ENCODE data around the gene CHORDC1. TPM values are rescaled to one million over a fixed set of nuclear protein-coding genes. Genes with fewer than 3 reads are reported as not detected.
A peak's percentile ranks its signal among the peaks of the same experiment; 100 is the strongest.
"Not testable (repeated sequence)": the region's sequence is repeated elsewhere in the genome, so short reads cannot be mapped to it uniquely, and the experiment has no call there.

The CHORDC1 gene
- total RNA-seq = 46.6 TPM

- peak; percentile 72 to 94 (median 90) for DNase-seq (ENCODE audit: low read depth in 2 of 3, low spot score in 2 of 3)
These were observed at the start of gene CHORDC1 for GRCh38 chr11:90222459-90223247. Gene CHORDC1 (minus strand): TSS chr11:90223049. CDS start chr11:90222954, 95 bp downstream.

- no peak for DNase-seq (ENCODE audit: low read depth in 2 of 3, low spot score in 2 of 3)
These were observed 34.3 kb upstream of the CHORDC1 start for GRCh38 chr11:90257158-90257525.

- no peak for DNase-seq (ENCODE audit: low read depth in 2 of 3, low spot score in 2 of 3)
These were observed 33.7 kb upstream of the CHORDC1 start for GRCh38 chr11:90256404-90257157.

- no peak for DNase-seq (ENCODE audit: low read depth in 2 of 3, low spot score in 2 of 3)
These were observed 31.2 kb upstream of the CHORDC1 start for GRCh38 chr11:90254065-90254464.

- DNase-seq (ENCODE audit: low read depth in 2 of 3, low spot score in 2 of 3) = no peak
These were observed 29.2 kb upstream of the CHORDC1 start for GRCh38 chr11:90252053-90252452.

GRCh38 chr11:90251599-90251998 is 28.8 kb upstream of the CHORDC1 start:
- no peak for DNase-seq (ENCODE audit: low read depth in 2 of 3, low spot score in 2 of 3)

- DNase-seq (ENCODE audit: low read depth in 2 of 3, low spot score in 2 of 3) = peak in 2 of 3 donors; percentile 47 to 55
These were observed 28.1 kb upstream of the CHORDC1 start for GRCh38 chr11:90250970-90251369.

- no peak for DNase-seq (ENCODE audit: low read depth in 2 of 3, low spot score in 2 of 3)
These were observed 23.6 kb upstream of the CHORDC1 start for GRCh38 chr11:90246468-90246867.

GRCh38 chr11:90243534-90243933 is 20.7 kb upstream of the CHORDC1 start:
- DNase-seq (ENCODE audit: low read depth in 2 of 3, low spot score in 2 of 3) = no peak

GRCh38 chr11:90242894-90243416 is 20.1 kb upstream of the CHORDC1 start:
- no peak for DNase-seq (ENCODE audit: low read depth in 2 of 3, low spot score in 2 of 3)

GRCh38 chr11:90241414-90241813 is 18.6 kb upstream of the CHORDC1 start:
- DNase-seq (ENCODE audit: low read depth in 2 of 3, low spot score in 2 of 3) = no peak

- DNase-seq (ENCODE audit: low read depth in 2 of 3, low spot score in 2 of 3) = not testable (repeated sequence)
These were observed 17.3 kb upstream of the CHORDC1 start for GRCh38 chr11:90239967-90240636.

- no peak for DNase-seq (ENCODE audit: low read depth in 2 of 3, low spot score in 2 of 3)
These were observed 14.2 kb upstream of the CHORDC1 start for GRCh38 chr11:90237004-90237403.

GRCh38 chr11:90235526-90235925 is 12.7 kb upstream of the CHORDC1 start:
- no peak for DNase-seq (ENCODE audit: low read depth in 2 of 3, low spot score in 2 of 3)

GRCh38 chr11:90234977-90235376 is 12.1 kb upstream of the CHORDC1 start:
- DNase-seq (ENCODE audit: low read depth in 2 of 3, low spot score in 2 of 3) = no peak

- DNase-seq (ENCODE audit: low read depth in 2 of 3, low spot score in 2 of 3) = no peak
These were observed 6.9 kb upstream of the CHORDC1 start for GRCh38 chr11:90229791-90230190.

GRCh38 chr11:90228056-90228455 is 5.2 kb upstream of the CHORDC1 start:
- DNase-seq (ENCODE audit: low read depth in 2 of 3, low spot score in 2 of 3) = no peak

GRCh38 chr11:90223248-90223585 is 368 bp upstream of the CHORDC1 start:
- no peak for DNase-seq (ENCODE audit: low read depth in 2 of 3, low spot score in 2 of 3)

GRCh38 chr11:90221803-90222458 is 918 bp downstream of the CHORDC1 start:
- no peak for DNase-seq (ENCODE audit: low read depth in 2 of 3, low spot score in 2 of 3)

- peak in 1 of 3 donors; percentile 8 for DNase-seq (ENCODE audit: low read depth in 2 of 3, low spot score in 2 of 3)
These were observed 2.5 kb downstream of the CHORDC1 start for GRCh38 chr11:90220391-90220790.

GRCh38 chr11:90219438-90219837 is 3.4 kb downstream of the CHORDC1 start:
- DNase-seq (ENCODE audit: low read depth in 2 of 3, low spot score in 2 of 3) = no peak
